Kidney (tissue), 14 donors: ENCODE results near the gene DPP6. TPM values are rescaled to one million over a fixed set of nuclear protein-coding genes. Genes with fewer than 3 reads are reported as not detected.
A peak's percentile ranks its signal among the peaks of the same experiment; 100 is the strongest.

ENCODE experiments used
- DNase-seq, 5 donors: peaks; one replicate each; pipeline ENCODE4 v3.0.0-alpha.2; 2013 to 2020
- FAIRE-seq: peaks from 2 replicates; lab custom pipeline; 2012; peaks lifted over from hg19 to GRCh38; lab: Jason Lieb, UNC
- H3K27ac ChIP-seq, 2 donors: one replicate each; pipeline ENCODE4 v1.7.0; 2013; ENCODE audit warnings: low read depth in 2 of 2, low read length in 2 of 2, inconsistent platforms in 1 of 2
- H3K27me3 ChIP-seq: one replicate; pipeline ENCODE4 v1.7.1; 2013; ENCODE audit warnings: low read length, inconsistent platforms; ENCODE audit not compliant: control insufficient read depth, insufficient read depth
- H3K36me3 ChIP-seq, 3 donors: one replicate each; pipeline versions ENCODE4 v1.7.0 to v1.7.1; 2013; ENCODE audit warnings: low read length in 3 of 3, control low read depth in 1 of 3, inconsistent platforms in 1 of 3; ENCODE audit not compliant: insufficient read depth in 3 of 3, control insufficient read depth in 2 of 3
- H3K4me1 ChIP-seq, 3 donors: one replicate each; pipeline versions ENCODE4 v1.7.0 to v1.7.1; 2013; ENCODE audit warnings: low read length in 3 of 3, inconsistent platforms in 1 of 3, low read depth in 1 of 3; ENCODE audit not compliant: control insufficient read depth in 2 of 3, insufficient read depth in 2 of 3
- H3K4me3 ChIP-seq, 3 donors: one replicate each; pipeline versions ENCODE4 v1.7.0 to v1.8.1; 2013; ENCODE audit warnings: low read length in 3 of 3, control low read depth in 1 of 3, inconsistent platforms in 1 of 3
- H3K9ac ChIP-seq, 3 donors: one replicate each; pipeline versions ENCODE4 v1.7.0 to v1.7.1; 2013; ENCODE audit warnings: low read length in 3 of 3, control low read depth in 1 of 3, inconsistent platforms in 1 of 3
- H3K9me3 ChIP-seq, 3 donors: one replicate each; pipeline versions ENCODE4 v1.7.0 to v1.7.1; 2013; ENCODE audit warnings: low read length in 3 of 3, control low read depth in 1 of 3, inconsistent platforms in 1 of 3; ENCODE audit not compliant: control insufficient read depth in 2 of 3, insufficient read depth in 1 of 3
- intact Hi-C: fragments of 100-400 bp; cut with DNase I; formaldehyde crosslinking; loops from one replicate; pipeline ENCODE4 v1.11.1; 2022
- polyA plus RNA-seq: library from polyadenylated mRNA; stranded (reverse); fragments of 350-450 nt; fragmentation: Illumina TruSeq; extraction: RNeasy Lipid Tissue Mini Kit (QIAGEN cat#74804); gene quantifications from one replicate; pipeline ENCODE4 v1.2.3, GENCODE V29; 2014; ENCODE audit warnings: low read depth, low replicate concordance; ENCODE audit not compliant: insufficient read depth
- total RNA-seq: library from RNA; stranded (reverse); fragmentation: NEBNext Ultra II Directional; extraction: Animal tissue kit (Norgen Biotek cat#: 25700); gene quantifications from one replicate; pipeline ENCODE4 v1.2.1, GENCODE V29; 2021
- TF ChIP-seq, protein P1 (sequence below): IDR thresholded peaks from 3 replicates; pipeline ENCODE4 v1.5.1; 2012; ENCODE audit warnings: mild to moderate bottlenecking, moderate library complexity, borderline replicate concordance; ENCODE audit not compliant: insufficient read depth; ENCODE audit errors: extremely low read depth
- donor health status: control.
- donor health status: control.
- donor health status: control.
- donor health status: control.
- donor health status: control.
- donor health status: DM: yes; HTN: yes; CAD: no.
- donor health status: Normal renal cell carcinoma (clear cell type).

Gene DPP6
- total and polyA plus RNA-seq, 2 donors from 2014 or later = 1.8 to 6.9 TPM

DNA sequence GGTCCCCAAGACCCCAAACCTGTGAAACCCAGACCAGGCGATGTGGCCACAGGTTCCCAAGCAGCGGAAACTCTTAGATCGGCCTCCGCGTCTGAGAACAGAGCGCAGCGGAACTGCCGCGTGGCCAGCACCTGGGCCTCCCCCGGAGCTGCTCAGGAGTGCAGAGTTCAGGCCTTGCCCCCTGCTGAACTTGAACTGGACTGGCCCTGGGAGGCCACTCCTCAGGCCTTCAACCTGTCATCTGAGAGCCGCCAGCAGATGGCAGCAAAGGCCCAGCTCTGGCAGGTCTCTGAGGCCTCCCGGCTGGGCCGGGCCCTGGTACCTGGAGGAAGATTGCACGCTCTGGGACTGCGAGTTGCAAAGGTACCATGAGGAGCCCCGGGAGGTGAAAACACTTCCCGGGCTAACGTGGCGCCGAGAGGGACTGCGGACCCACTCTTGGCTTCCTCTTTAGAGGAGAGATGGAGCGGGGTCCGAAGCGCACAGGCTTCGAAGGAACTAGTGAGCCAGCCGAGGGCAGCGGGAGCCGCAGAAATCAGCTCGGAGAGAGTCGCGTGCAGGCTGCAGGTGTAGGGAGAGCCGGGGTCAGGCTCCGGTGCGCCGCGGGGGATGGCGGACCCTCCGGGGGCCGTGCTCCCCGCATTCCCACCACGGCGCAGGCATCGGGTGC is 861.6 kb downstream of the DPP6 start:
- Histone ChIP-seq H3K9ac (no peak overlapping the region), H3K4me3 (peak overlapping the region in 1 of 3 donors; percentile 45), H3K9me3 (peaks cover 0 to 4% (median 0%) of the 10 kb centered on the region in 3 donors), H3K4me1 (peaks cover 0 to 8% (median 6%) of the 10 kb centered on the region in 3 donors), H3K27me3 (peaks cover 2% of the 10 kb centered on the region), H3K36me3 (no peaks in the 10 kb centered on the region), H3K27ac (no peak overlapping the region)
- intact Hi-C loops = no loop called here
- DNase-seq = peak; percentile 89 to 94 (median 90)
- TF ChIP-seq, protein P1, sequence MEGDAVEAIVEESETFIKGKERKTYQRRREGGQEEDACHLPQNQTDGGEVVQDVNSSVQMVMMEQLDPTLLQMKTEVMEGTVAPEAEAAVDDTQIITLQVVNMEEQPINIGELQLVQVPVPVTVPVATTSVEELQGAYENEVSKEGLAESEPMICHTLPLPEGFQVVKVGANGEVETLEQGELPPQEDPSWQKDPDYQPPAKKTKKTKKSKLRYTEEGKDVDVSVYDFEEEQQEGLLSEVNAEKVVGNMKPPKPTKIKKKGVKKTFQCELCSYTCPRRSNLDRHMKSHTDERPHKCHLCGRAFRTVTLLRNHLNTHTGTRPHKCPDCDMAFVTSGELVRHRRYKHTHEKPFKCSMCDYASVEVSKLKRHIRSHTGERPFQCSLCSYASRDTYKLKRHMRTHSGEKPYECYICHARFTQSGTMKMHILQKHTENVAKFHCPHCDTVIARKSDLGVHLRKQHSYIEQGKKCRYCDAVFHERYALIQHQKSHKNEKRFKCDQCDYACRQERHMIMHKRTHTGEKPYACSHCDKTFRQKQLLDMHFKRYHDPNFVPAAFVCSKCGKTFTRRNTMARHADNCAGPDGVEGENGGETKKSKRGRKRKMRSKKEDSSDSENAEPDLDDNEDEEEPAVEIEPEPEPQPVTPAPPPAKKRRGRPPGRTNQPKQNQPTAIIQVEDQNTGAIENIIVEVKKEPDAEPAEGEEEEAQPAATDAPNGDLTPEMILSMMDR = peak; percentile 85
- FAIRE-seq = no peak

DNA sequence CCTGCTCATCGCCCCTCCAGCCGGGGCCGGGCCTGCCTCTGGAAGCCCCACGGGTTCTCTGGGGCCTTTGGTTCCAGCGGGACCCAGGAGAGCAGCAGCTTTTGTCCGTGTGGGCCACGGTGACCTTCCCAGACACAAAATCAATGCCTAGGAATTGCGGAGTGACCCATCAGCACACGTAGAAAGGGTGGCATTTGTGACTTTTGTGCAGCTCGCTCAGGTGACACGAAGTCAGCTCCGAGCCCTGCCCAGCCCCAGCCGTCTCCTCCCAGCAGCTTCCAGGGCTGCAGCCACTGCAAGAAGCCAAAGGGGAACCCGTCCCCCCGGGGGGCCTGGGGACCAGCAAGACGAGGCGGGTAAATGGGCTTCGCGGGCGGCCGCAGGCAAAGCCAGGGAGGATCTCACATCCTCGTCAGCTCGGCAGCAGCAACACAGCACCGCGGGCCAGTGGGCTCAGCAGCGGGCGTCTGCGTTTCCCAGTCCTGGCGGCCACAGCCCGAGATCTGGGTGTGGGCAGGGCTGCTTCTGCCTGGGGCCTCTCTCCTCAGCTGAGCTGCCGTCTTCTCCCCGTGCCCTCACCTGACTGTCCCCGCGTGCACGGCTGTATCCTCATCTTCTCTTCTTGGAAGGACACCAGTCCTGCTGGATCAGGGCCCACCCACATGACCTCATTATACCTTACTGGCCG is 862.3 kb downstream of the DPP6 start:
- Histone ChIP-seq H3K27ac (no peak overlapping the region), H3K9me3 (peaks cover 0 to 4% (median 0%) of the 10 kb centered on the region in 3 donors), H3K36me3 (no peaks in the 10 kb centered on the region), H3K4me3 (peak overlapping the region in 1 of 3 donors; percentile 45), H3K27me3 (peaks cover 2% of the 10 kb centered on the region), H3K9ac (no peak overlapping the region), H3K4me1 (peaks cover 0 to 8% (median 6%) of the 10 kb centered on the region in 3 donors)
- peak in 3 of 5 donors; percentile 7 to 73 (median 51) for DNase-seq
- FAIRE-seq = no peak
- TF ChIP-seq, protein P1 = no peak
- intact Hi-C loops = no loop called here

DNA sequence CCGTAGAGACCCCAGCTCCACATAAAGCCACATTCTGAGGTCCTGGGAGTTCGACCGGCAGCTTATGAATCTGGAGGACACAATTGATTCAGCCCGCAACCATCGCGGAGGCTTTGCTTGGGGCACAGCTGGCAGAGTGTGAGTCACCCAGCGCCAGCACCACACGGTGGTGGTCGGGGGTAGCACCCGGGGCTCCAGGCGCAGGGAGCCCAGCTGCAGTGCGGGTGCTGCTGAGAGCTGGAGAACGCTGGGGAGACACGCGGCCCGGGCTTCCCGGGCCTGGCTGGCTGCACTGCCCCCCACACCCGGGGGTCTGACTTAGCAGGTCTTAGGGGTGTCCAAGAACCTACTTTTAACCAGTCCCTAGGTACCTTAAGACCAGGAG is 862.8 kb downstream of the DPP6 start:
- H3K9ac ChIP-seq = no peak overlapping the region
- intact Hi-C loops = no loop called here
- H3K4me1 ChIP-seq = peaks cover 0 to 8% (median 6%) of the 10 kb centered on the region in 3 donors
- H3K27me3 ChIP-seq = peaks cover 2% of the 10 kb centered on the region
- H3K27ac ChIP-seq = no peak overlapping the region
- H3K9me3 ChIP-seq = peaks cover 0 to 4% (median 0%) of the 10 kb centered on the region in 3 donors
- DNase-seq (peak in 4 of 5 donors; percentile 10 to 52 (median 34)), FAIRE-seq (no peak)
- no peak overlapping the region for H3K4me3 ChIP-seq
- TF ChIP-seq, protein P1 = no peak
- H3K36me3 ChIP-seq = no peaks in the 10 kb centered on the region
